ENCODE measurements around the gene OPCML. TPM values are rescaled to one million over a fixed set of nuclear protein-coding genes. Genes with fewer than 3 reads are reported as not detected.

Gene OPCML
- total RNA-seq, 1 donor from 2014 or later, result 0.61 TPM

DNA sequence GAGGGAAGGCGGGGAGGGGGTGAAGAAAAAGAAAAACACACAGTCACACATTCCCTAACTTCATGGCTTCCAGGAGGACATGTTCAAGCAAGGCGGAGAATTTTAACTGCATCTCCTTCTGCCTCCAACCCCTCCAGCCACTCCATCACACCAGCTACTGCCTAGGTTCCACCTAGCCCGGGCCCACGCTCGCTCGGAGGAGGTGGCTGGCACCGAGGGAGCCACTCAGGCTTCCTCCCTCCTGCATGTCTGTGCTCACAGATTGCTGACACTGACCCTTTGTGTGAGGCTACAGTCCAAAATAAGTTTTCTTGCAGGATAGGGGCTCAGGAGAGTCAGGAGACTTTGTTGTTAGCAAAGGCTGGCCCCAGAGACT lies 9.4 kb upstream of the OPCML start:
- DNase-seq, result no peak
- peaks cover 46% of the 10 kb centered on the region for H3K4me1 Mint-ChIP-seq (ENCODE audit: low read depth, unreplicated experiment)

DNA sequence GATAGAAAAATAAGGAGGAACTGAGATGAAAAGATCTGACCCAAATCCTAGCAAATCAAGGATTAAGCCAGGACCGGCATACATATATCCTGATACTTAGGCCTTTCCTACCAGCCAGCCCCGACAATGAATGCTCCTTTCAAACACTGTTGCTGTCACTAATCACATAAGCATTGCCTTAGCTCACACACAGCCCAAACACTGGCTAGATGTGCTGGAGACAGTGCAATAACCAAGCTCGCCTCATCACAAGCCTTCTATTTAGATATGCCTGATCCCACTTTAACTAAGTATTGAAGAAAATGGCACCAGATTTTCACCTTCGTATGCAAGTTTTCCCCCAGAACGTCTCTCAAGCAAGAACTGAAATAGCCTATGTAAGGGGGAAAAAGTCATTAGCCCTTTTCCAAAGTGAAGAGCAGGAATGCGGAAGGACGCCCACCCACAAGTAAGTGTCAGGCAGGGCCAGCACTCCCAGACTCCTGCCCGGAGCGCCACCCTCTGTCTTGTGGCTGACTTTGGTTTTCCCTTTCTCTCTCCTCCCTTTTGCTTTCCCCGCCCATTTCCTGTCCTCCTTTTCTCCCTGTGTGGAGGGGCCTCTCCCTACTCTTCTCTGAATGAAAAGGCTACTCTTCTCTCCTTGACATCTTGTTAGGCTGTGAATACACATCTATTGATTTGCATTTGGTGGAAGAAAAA lies 8.9 kb upstream of the OPCML start:
- Mint-ChIP-seq H3K4me3 (ENCODE audit: unreplicated experiment) (peak overlapping the region; percentile 54), H3K9me3 (ENCODE audit: unreplicated experiment) (no peaks in the 10 kb centered on the region), H3K4me1 (ENCODE audit: low read depth, unreplicated experiment) (peaks cover 48% of the 10 kb centered on the region), H3K36me3 (ENCODE audit: unreplicated experiment) (no peaks in the 10 kb centered on the region), H3K27ac (ENCODE audit: unreplicated experiment) (no peak overlapping the region), H3K27me3 (ENCODE audit: unreplicated experiment) (peaks cover 7% of the 10 kb centered on the region)
- TF ChIP-seq, protein P1, sequence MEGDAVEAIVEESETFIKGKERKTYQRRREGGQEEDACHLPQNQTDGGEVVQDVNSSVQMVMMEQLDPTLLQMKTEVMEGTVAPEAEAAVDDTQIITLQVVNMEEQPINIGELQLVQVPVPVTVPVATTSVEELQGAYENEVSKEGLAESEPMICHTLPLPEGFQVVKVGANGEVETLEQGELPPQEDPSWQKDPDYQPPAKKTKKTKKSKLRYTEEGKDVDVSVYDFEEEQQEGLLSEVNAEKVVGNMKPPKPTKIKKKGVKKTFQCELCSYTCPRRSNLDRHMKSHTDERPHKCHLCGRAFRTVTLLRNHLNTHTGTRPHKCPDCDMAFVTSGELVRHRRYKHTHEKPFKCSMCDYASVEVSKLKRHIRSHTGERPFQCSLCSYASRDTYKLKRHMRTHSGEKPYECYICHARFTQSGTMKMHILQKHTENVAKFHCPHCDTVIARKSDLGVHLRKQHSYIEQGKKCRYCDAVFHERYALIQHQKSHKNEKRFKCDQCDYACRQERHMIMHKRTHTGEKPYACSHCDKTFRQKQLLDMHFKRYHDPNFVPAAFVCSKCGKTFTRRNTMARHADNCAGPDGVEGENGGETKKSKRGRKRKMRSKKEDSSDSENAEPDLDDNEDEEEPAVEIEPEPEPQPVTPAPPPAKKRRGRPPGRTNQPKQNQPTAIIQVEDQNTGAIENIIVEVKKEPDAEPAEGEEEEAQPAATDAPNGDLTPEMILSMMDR (IDR thresholded peaks at IDR 0.05; ENCODE audit: partially characterized antibody, unreplicated experiment), result no peak
- DNase-seq, result no peak

More for the DNA sequence above, 9.4 kb upstream of the OPCML start:
- TF ChIP-seq, protein P1 (IDR thresholded peaks at IDR 0.05; ENCODE audit: partially characterized antibody, unreplicated experiment), result no peak
- Mint-ChIP-seq H3K36me3 (ENCODE audit: unreplicated experiment) (no peaks in the 10 kb centered on the region), H3K9me3 (ENCODE audit: unreplicated experiment) (no peaks in the 10 kb centered on the region), H3K27me3 (ENCODE audit: unreplicated experiment) (peaks cover 7% of the 10 kb centered on the region), H3K4me3 (ENCODE audit: unreplicated experiment) (peak overlapping the region; percentile 54), H3K27ac (ENCODE audit: unreplicated experiment) (no peak overlapping the region)

DNA sequence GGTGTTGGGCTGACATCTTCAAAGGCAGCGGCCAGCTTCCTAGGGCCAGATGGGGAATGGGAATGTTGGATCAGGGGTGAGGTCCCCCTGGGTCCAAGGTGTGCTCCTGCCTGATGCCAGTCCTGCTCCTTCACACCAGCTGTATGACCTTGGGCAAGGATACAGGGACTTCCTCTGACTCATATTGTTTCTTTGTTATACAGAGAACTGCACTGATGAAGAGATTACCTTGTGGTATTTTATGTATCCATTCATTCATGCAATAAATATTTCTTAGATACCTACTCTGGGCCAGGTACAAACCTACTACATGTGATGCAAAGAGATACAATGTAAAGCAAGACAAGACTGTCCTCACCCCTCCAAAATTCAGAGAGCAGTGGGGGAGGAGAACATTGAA lies 3.9 kb upstream of the OPCML start:
- TF ChIP-seq, protein P1 (IDR thresholded peaks at IDR 0.05; ENCODE audit: partially characterized antibody, unreplicated experiment), result no peak
- no peak overlapping the region for H3K27ac Mint-ChIP-seq (ENCODE audit: unreplicated experiment)

DNA sequence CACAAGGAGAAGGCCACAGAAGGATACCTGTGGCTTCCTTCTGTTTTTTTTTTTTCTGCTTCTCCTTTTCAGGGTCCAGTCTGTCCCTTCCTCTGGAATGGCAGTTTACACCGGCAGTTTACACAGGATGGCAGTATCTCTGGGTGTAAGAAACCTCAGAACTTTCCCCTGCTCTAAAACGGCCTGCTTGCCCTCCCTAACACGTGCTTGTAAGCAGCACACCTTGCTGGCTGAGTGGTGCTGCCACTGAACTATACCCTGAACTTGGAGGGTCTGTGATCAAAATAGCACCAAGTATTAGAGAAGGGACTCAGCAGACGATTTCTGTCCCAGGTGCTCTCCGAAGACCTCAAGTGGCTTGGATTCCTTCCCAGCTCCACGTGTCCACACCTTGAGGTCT lies 904 bp upstream of the OPCML start:
- H3K27me3 Mint-ChIP-seq (ENCODE audit: unreplicated experiment), result peaks cover 3% of the 10 kb centered on the region
- H3K4me3 Mint-ChIP-seq (ENCODE audit: unreplicated experiment), result no peak overlapping the region
- H3K9me3 Mint-ChIP-seq (ENCODE audit: unreplicated experiment), result peaks cover 2% of the 10 kb centered on the region
- H3K27ac Mint-ChIP-seq (ENCODE audit: unreplicated experiment), result no peak overlapping the region
- TF ChIP-seq, protein P1 (IDR thresholded peaks at IDR 0.05; ENCODE audit: partially characterized antibody, unreplicated experiment), result no peak
- H3K4me1 Mint-ChIP-seq (ENCODE audit: low read depth, unreplicated experiment), result peaks cover 25% of the 10 kb centered on the region
- no peak for DNase-seq
- H3K36me3 Mint-ChIP-seq (ENCODE audit: unreplicated experiment), result no peaks in the 10 kb centered on the region

More for the DNA sequence above, 3.9 kb upstream of the OPCML start:
- Mint-ChIP-seq H3K4me3 (ENCODE audit: unreplicated experiment) (no peak overlapping the region), H3K36me3 (ENCODE audit: unreplicated experiment) (no peaks in the 10 kb centered on the region), H3K9me3 (ENCODE audit: unreplicated experiment) (peaks cover 2% of the 10 kb centered on the region), H3K4me1 (ENCODE audit: low read depth, unreplicated experiment) (peaks cover 21% of the 10 kb centered on the region), H3K27me3 (ENCODE audit: unreplicated experiment) (peaks cover 3% of the 10 kb centered on the region)
- DNase-seq, result no peak

DNA sequence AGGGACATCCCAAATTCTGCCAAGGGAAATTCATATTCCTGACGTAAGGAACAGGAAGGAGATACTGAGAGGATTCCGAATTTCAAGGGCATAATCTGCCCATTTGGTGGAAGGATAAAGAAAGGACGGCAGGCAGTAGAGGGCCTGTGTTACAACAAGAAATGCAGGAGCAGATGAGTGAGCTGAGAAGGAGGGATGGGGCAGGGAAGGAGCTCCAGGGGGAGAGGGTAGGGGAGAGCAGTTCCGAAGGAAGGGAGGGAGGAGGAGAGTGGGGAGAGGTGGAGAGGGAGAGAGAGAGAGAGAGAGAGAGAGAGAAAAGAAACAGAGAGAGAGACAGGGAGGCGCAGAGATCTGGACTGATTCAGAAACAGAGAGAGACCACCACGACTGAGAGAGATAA lies 843 bp downstream of the OPCML start:
- TF ChIP-seq, protein P1 (IDR thresholded peaks at IDR 0.05; ENCODE audit: partially characterized antibody, unreplicated experiment), result no peak
- H3K9me3 Mint-ChIP-seq (ENCODE audit: unreplicated experiment), result peaks cover 11% of the 10 kb centered on the region
- peak overlapping the region; percentile 88 for H3K4me3 Mint-ChIP-seq (ENCODE audit: unreplicated experiment)
- H3K27ac Mint-ChIP-seq (ENCODE audit: unreplicated experiment), result peak overlapping the region; percentile 34
- no peaks in the 10 kb centered on the region for H3K36me3 Mint-ChIP-seq (ENCODE audit: unreplicated experiment)
- no peak for DNase-seq
- H3K4me1 Mint-ChIP-seq (ENCODE audit: low read depth, unreplicated experiment), result peaks cover 35% of the 10 kb centered on the region
- peaks cover 7% of the 10 kb centered on the region for H3K27me3 Mint-ChIP-seq (ENCODE audit: unreplicated experiment)
